GM23338 (cell line): ENCODE results near the gene SLC25A25.

Experiments used
- CREB1 ChIP-seq: fragments of 250-450 bp; sonication (Bioruptor Pico); IDR thresholded peaks from 2 replicates; pipeline ENCODE4 v1.5.0; 2020; ENCODE audit warnings: low read depth, mild to moderate bottlenecking, moderate library complexity
- CTCF ChIP-seq, 2 experiments: fragments of 200-600 bp in 1 of 2; sonication (generic) in 1 of 2; conservative IDR thresholded peaks; 2 replicates each; pipeline versions ENCODE4 v1.5.1 to v1.6.1; 2016 to 2017; ENCODE audit warnings: antibody characterized with exemption in 2 of 2, low read depth in 2 of 2, mild to moderate bottlenecking in 2 of 2, moderate library complexity in 1 of 2
- EZH2 ChIP-seq: fragments of 200-600 bp; sonication (generic); IDR thresholded peaks from one replicate; pipeline ENCODE4 v1.8.0; 2017; ENCODE audit warnings: antibody characterized with exemption, mild to moderate bottlenecking, low read depth; ENCODE audit not compliant: unreplicated experiment
- EZH2phosphoT487 ChIP-seq: fragments of 200-600 bp; sonication (generic); IDR thresholded peaks from one replicate; pipeline ENCODE4 v1.8.1; 2018; ENCODE audit warnings: antibody characterized with exemption; ENCODE audit not compliant: unreplicated experiment
- POLR2AphosphoS5 ChIP-seq: IDR thresholded peaks from 2 replicates; pipeline ENCODE4 v1.6.1; 2016; ENCODE audit warnings: antibody characterized with exemption, low read depth
- REST ChIP-seq: IDR thresholded peaks from one replicate; pipeline ENCODE4 v1.6.1; 2018; ENCODE audit warnings: antibody characterized with exemption; ENCODE audit not compliant: unreplicated experiment
- STAT1 ChIP-seq: IDR thresholded peaks from one replicate; pipeline ENCODE4 v1.6.1; 2016; ENCODE audit warnings: antibody characterized with exemption; ENCODE audit not compliant: unreplicated experiment
- TF ChIP-seq, protein P1 (sequence below): IDR thresholded peaks from 2 replicates; pipeline ENCODE4 v1.6.1; 2016; ENCODE audit warnings: antibody characterized with exemption

DNA sequence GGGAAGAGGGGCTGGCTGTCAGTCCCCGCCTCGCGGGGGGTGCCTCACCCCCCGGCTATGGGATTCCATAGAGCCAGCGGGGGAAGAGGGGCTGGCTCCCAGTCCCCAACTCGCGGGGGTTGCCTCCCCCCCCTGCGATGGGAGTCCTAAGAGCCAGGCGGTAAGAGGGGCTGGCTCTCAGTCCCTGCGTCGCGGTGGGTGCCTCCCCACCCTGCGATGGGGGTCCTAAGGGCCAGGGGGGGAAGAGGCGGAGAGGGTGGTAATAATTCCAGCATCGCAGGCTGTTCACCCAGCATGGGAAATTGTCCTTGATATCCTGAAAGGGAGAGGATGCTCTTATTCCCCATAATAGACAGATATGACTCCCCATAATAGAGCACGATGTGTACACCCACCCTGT is 71.6 kb downstream of the SLC25A25 start:
- TF ChIP-seq CTCF (conservative IDR thresholded peaks at IDR 0.05; ENCODE audit: low read depth in 2 of 2) (no peak), REST (no peak), POLR2AphosphoS5 (no peak), EZH2phosphoT487 (no peak), EZH2 (no peak), STAT1 (no peak), CREB1 (CRISPR knock-in tag) (no peak)
- TF ChIP-seq, protein P1, sequence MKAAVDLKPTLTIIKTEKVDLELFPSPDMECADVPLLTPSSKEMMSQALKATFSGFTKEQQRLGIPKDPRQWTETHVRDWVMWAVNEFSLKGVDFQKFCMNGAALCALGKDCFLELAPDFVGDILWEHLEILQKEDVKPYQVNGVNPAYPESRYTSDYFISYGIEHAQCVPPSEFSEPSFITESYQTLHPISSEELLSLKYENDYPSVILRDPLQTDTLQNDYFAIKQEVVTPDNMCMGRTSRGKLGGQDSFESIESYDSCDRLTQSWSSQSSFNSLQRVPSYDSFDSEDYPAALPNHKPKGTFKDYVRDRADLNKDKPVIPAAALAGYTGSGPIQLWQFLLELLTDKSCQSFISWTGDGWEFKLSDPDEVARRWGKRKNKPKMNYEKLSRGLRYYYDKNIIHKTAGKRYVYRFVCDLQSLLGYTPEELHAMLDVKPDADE = no peak
